Fibroblast of pulmonary artery (primary cell): Measurements from ENCODE around the gene SORCS2.

Experiments used
- DNase-seq: peaks from one replicate; pipeline ENCODE4 v3.0.0-alpha.2; 2010; ENCODE audit warnings: low read depth
- H3K4me3 ChIP-seq: replicated peaks from 2 replicates; pipeline ENCODE4 v1.5.1; 2011; ENCODE audit warnings: low read depth, mild to moderate bottlenecking, control low read depth, low read length, moderate library complexity
- CTCF ChIP-seq: IDR thresholded peaks from 2 replicates; pipeline ENCODE4 v1.5.1; 2011; ENCODE audit warnings: mild to moderate bottlenecking, control low read depth, low read length, inconsistent platforms; ENCODE audit errors: missing control alignments

Gene SORCS2

GRCh38 chr4:7655511-7656243, 463.3 kb downstream of the SORCS2 start:
- no peak for TF ChIP-seq CTCF
- no peak for DNase-seq
- H3K4me3 ChIP-seq = no peak overlapping the region

- TF ChIP-seq CTCF = no peak
- no peak overlapping the region for H3K4me3 ChIP-seq
- DNase-seq = no peak
Measured at GRCh38 chr4:7656244-7656800, 464.0 kb downstream of the SORCS2 start.

GRCh38 chr4:7657545-7658297, 465.4 kb downstream of the SORCS2 start:
- TF ChIP-seq CTCF = no peak
- DNase-seq = no peak
- no peak overlapping the region for H3K4me3 ChIP-seq

GRCh38 chr4:7658341-7659204, 466.2 kb downstream of the SORCS2 start:
- DNase-seq = no peak
- H3K4me3 ChIP-seq = no peak overlapping the region
- TF ChIP-seq CTCF = no peak

- no peak for DNase-seq
- no peak for TF ChIP-seq CTCF
- H3K4me3 ChIP-seq = no peak overlapping the region
Measured at GRCh38 chr4:7659429-7660175, 467.3 kb downstream of the SORCS2 start.
